Sigmoid colon (tissue), 4 donors: ENCODE measurements around the gene CUEDC2.

ENCODE experiments used
- EP300 ChIP-seq, 4 donors: sonication (generic); formaldehyde crosslinking; IDR thresholded peaks; one replicate each; pipeline ENCODE4 v1.6.1; 2017; ENCODE audit warnings: antibody characterized with exemption in 4 of 4
- POLR2A ChIP-seq, 2 donors: fragments of 450-650 bp; IDR thresholded peaks; one replicate each; pipeline ENCODE4 v1.6.1; 2016; ENCODE audit warnings: antibody characterized with exemption in 2 of 2, mild to moderate bottlenecking in 2 of 2, moderate library complexity in 2 of 2
- POLR2AphosphoS5 ChIP-seq, 4 donors: sonication (generic); formaldehyde crosslinking; IDR thresholded peaks; one replicate each; pipeline ENCODE4 v1.6.1; 2017; ENCODE audit warnings: antibody characterized with exemption in 4 of 4
- TF ChIP-seq, protein P1 (sequence below), 4 experiments: fragments of 450-650 bp in 3 of 4; fragments of 200-600 bp in 1 of 4; IDR thresholded peaks; one replicate each; pipeline ENCODE4 v1.5.1; 2016 to 2019; ENCODE audit warnings: antibody characterized with exemption in 4 of 4, mild to moderate bottlenecking in 3 of 4, moderate library complexity in 2 of 4

DNA sequence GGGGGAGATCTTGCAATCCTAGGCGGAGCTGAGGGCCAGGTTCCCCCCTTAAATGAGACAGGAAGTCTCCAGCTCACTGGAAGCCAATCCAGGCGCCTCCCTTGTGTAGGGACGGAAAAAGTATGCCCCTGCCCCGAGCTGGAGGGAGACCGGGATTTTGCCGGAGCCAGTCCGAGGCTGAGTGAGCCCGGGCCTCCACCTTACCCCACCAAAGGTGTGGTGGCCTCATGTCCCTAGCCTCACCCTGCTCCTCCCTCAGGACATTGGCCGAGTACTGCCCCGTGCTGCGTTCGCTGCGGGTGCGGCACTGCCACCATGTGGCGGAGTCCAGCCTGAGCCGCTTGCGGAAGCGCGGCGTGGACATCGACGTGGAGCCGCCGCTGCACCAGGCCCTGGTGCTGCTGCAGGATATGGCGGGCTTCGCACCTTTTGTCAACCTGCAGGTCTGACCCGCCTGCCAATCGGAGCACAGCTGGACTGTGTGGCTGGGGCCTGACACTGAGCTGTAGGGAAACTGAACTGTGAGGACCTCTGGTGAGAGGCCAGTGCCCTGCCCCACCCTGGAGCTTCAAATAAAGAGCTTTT lies 9.7 kb downstream of the CUEDC2 start:
- TF ChIP-seq, protein P1, sequence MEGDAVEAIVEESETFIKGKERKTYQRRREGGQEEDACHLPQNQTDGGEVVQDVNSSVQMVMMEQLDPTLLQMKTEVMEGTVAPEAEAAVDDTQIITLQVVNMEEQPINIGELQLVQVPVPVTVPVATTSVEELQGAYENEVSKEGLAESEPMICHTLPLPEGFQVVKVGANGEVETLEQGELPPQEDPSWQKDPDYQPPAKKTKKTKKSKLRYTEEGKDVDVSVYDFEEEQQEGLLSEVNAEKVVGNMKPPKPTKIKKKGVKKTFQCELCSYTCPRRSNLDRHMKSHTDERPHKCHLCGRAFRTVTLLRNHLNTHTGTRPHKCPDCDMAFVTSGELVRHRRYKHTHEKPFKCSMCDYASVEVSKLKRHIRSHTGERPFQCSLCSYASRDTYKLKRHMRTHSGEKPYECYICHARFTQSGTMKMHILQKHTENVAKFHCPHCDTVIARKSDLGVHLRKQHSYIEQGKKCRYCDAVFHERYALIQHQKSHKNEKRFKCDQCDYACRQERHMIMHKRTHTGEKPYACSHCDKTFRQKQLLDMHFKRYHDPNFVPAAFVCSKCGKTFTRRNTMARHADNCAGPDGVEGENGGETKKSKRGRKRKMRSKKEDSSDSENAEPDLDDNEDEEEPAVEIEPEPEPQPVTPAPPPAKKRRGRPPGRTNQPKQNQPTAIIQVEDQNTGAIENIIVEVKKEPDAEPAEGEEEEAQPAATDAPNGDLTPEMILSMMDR (IDR thresholded peaks at IDR 0.05): peak; percentile 85 to 93 (median 91)
- TF ChIP-seq POLR2A (IDR thresholded peaks at IDR 0.05): peak in 1 of 2 donors; percentile 28
- peak; percentile 52 to 77 (median 68) for TF ChIP-seq POLR2AphosphoS5 (IDR thresholded peaks at IDR 0.05)
- TF ChIP-seq EP300 (IDR thresholded peaks at IDR 0.05): no peak
